Pulmonary artery endothelial cell (primary cell): ENCODE measurements around the gene RAB44. TPM values are rescaled to one million over a fixed set of nuclear protein-coding genes. Genes with fewer than 3 reads are reported as not detected.
"Not testable (repeated sequence)": the region's sequence is repeated elsewhere in the genome, so short reads cannot be mapped to it uniquely, and the experiment has no call there.

Experiments used
- DNase-seq: peaks from one replicate; pipeline ENCODE4 v3.0.0-alpha.2; 2011; ENCODE audit warnings: low read depth, low spot score
- total RNA-seq: library from RNA; depleted of rRNA; stranded (reverse); fragments of >200 nt; gene quantifications from 2 replicates; pipeline ENCODE4 v1.2.3, GENCODE V29; 2014

Gene RAB44
- not detected in 2 replicates for total RNA-seq

- no peak for DNase-seq
These were observed at the start of gene RAB44 for GRCh38 chr6:36697481-36697903. TSS of gene RAB44 (plus strand) at chr6:36697826. CDS start at chr6:36704236, 6,410 bp downstream.

DNA sequence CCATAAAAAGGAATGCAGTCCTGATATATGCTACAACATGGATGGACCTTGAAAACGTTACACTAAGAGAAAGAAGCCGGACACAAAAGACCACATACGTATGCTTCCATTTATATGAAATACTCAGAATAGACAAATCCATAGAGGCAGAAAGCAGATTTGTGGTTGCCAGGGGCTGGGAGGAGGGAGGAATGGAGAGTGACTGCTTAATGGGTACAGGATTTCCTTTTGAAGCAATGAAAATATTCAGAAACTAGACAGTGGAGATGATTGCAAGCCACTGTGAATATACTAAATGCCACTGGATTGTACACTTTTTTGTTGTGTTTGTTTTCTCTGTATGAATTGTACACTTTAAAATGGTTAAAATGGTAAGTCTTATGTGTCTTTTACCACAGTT lies 48.5 kb upstream of the RAB44 start:
- DNase-seq, result no peak

GRCh38 chr6:36649701-36650484 lies 47.7 kb upstream of the RAB44 start:
- no peak for DNase-seq

- DNase-seq, result no peak
These were observed 46.7 kb upstream of the RAB44 start for GRCh38 chr6:36650848-36651478.

- DNase-seq, result no peak
These were observed 45.8 kb upstream of the RAB44 start for GRCh38 chr6:36651659-36652379.

GRCh38 chr6:36654469-36654868 lies 43.2 kb upstream of the RAB44 start:
- DNase-seq, result not testable (repeated sequence)

GRCh38 chr6:36655085-36655724 lies 42.4 kb upstream of the RAB44 start:
- DNase-seq, result no peak

- no peak for DNase-seq
These were observed 41.2 kb upstream of the RAB44 start for GRCh38 chr6:36656441-36656840.

- DNase-seq, result no peak
These were observed 40.4 kb upstream of the RAB44 start for GRCh38 chr6:36657271-36657670.

DNA sequence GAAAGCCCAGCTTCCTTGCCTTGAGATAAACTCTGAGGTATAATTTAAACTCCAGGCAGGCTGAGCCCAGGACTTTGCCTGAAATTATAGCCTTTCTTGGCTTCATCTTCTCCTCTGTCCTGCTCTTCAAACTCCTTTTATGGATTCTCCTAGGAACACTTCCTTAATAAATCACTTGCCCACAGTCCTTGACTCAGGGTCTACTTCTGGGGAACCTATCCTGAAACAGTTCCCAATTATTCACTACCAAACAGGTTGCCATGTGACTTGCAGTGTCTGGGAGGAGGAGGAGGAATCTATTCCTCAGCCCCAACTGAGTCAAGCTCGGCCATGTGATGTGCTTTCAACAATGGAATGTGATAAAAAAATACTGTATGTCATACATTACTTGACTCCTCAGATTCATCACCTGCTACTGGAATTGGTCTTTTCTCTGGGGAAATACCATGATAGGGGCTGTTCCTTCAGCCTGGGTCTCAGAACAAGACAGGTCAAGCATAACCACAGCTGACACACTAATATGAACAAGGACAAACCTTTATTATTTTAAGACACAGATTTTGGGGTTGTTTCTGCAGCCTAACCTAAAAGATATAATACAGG lies 39.6 kb upstream of the RAB44 start:
- no peak for DNase-seq

GRCh38 chr6:36659271-36659670 lies 38.4 kb upstream of the RAB44 start:
- DNase-seq, result no peak

GRCh38 chr6:36660771-36661471 lies 36.7 kb upstream of the RAB44 start:
- DNase-seq, result no peak

GRCh38 chr6:36662380-36662779 lies 35.2 kb upstream of the RAB44 start:
- DNase-seq, result no peak

GRCh38 chr6:36662827-36663256 lies 34.8 kb upstream of the RAB44 start:
- DNase-seq, result no peak

GRCh38 chr6:36663504-36664446 lies 33.9 kb upstream of the RAB44 start:
- DNase-seq, result no peak

DNA sequence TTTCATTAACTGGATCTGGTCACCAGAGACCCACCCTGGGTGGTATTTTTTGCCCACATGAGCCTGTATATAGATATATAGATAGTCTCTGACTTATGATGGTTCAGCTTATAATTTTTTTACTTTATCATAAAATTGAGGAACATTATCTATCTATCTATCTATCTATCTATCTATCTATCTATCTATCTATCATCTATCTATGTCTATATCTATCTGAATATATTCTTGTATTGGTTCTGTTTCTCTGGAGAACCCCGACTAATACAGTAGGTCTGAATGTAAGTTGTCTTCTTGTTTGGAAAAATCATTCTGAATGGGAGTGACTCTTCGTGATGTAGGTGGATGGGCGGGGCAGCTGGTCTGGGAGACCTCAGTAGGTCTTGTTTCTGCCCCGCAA lies 32.4 kb upstream of the RAB44 start:
- DNase-seq, result no peak

GRCh38 chr6:36666287-36666686 lies 31.3 kb upstream of the RAB44 start:
- no peak for DNase-seq

DNA sequence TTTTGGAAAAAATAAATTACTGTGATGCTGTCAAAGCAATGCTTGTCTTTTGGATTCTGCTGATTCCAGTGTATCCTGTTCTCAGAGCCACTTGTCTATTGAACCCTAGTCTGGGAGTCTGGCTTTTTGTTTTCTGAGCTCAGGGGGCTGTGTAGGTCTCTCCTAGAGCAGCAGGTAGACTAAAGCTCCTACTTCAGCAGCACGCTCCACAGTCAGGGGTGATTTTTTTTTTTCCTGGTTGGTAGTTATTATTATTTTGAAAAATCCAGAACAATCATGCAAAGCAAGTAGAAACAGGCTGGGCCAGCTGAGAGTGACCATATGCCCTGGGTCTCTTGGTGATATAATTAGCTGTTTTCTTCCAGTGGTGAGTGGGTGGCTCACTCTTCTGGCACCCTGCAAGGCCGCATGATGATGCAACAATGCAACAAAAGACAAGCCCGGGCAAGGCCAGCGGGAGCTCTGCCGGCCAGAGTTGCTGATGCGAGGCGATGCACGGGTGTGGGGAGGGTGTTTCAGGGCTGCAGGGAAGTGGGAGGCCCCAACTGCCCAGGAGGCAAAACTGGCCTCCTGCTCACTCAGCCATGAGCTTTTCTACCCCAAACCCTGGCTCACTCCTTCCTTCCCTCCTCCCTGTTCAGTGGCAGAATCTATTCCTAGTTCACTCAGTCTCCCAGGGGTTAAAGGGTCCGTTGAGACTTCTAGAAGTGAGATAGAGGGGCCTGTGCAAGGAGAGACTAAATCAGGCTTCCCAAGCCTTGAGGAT lies 30.6 kb upstream of the RAB44 start:
- no peak for DNase-seq

DNA sequence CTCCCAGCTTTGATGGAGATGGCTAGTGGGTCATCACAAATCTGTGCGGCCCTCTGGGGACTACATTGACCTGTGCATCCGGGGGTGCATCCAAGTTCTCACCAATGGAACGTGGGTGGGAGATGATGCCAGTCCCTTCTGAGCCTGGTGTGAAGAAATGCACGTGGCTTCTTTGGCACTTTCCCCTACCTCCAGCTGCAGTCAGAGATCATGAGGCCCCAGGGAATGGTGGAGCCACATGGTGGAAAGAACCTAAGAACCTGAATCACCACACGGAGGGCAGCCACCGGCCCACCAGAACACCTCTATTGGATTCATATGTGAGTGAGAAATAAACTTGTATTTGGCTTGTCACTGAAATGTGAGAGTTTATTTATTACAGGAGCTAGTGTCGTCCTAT lies 29.0 kb upstream of the RAB44 start:
- DNase-seq, result no peak
